Activated T-helper 2 cell treated with anti-CD3 and anti-CD28 coated beads, Interferon-gamma antibody, Interleukin-2, Interleukin-4, amounts not matched to agents 10 μg/mL and 5 μg/mL and 100 μg/mL, durations not matched to agents 14 hours and 24 hours and 36 hours (primary cell): ENCODE data around the gene DNAH6. TPM values are rescaled to one million over a fixed set of nuclear protein-coding genes. Genes with fewer than 3 reads are reported as not detected.
"Not testable (repeated sequence)": the region's sequence is repeated elsewhere in the genome, so short reads cannot be mapped to it uniquely, and the experiment has no call there.

Experiments
- DNase-seq: peaks from one replicate; pipeline ENCODE4 v3.0.0; 2021; ENCODE audit warnings: low spot score
- H3K27ac Mint-ChIP-seq: one replicate; pipeline ENCODE4 v1.8.0; 2021; ENCODE audit warnings: mixed read lengths
- H3K27me3 Mint-ChIP-seq: one replicate; pipeline ENCODE4 v1.8.0; 2021; ENCODE audit warnings: low read depth, mixed read lengths
- H3K36me3 Mint-ChIP-seq: one replicate; pipeline ENCODE4 v1.8.0; 2021; ENCODE audit warnings: low read depth, mixed read lengths
- H3K4me1 Mint-ChIP-seq: one replicate; pipeline ENCODE4 v1.8.0; 2021; ENCODE audit warnings: low read depth, mixed read lengths
- H3K4me3 Mint-ChIP-seq: one replicate; pipeline ENCODE4 v1.8.0; 2021; ENCODE audit warnings: low read depth, mild to moderate bottlenecking, moderate library complexity, mixed read lengths
- H3K9me3 Mint-ChIP-seq: one replicate; pipeline ENCODE4 v1.8.0; 2021; ENCODE audit warnings: mixed read lengths
- intact Hi-C: fragments of 100-400 bp; cut with micrococcal nuclease; formaldehyde crosslinking; loops from one replicate; pipeline ENCODE4 v1.15.1; 2023
- total RNA-seq: library from RNA; stranded (reverse); gene quantifications from 2 replicates; pipeline ENCODE4 v1.2.3, GENCODE V29; 2022

Gene DNAH6
- total RNA-seq, 1 donor from 2014 or later = 0.14 TPM

GRCh38 chr2:84491256-84491655 is 25.0 kb upstream of the DNAH6 start:
- H3K9me3 Mint-ChIP-seq = no peaks in the 10 kb centered on the region
- intact Hi-C loops = no loop called here
- H3K36me3 Mint-ChIP-seq = no peaks in the 10 kb centered on the region
- H3K27me3 Mint-ChIP-seq = peaks cover 5% of the 10 kb centered on the region
- no peak for DNase-seq
- H3K4me1 Mint-ChIP-seq = peaks cover 6% of the 10 kb centered on the region
- no peak overlapping the region for H3K4me3 Mint-ChIP-seq
- H3K27ac Mint-ChIP-seq = no peak overlapping the region

DNA sequence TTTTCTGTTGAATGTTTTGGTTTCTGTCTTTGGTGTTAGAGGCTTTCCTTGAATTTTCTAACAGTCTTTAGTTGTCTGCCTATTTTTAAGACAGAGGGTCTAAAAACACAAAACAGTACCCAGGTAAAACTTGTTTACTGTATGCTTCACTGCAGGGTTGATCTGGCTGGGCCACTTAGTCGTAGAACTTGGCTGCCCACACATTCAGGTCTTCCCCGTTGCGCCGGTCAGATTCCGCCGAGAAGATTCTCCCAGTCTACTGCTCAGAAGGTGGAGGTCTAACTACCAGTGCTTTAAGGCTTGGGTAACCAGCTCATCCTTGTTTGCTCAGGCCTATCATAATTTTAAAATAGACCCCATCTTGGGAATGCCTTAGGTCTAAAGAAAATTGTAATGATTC is 24.6 kb upstream of the DNAH6 start:
- intact Hi-C loops = no loop called here
- no peak overlapping the region for H3K27ac Mint-ChIP-seq
- no peak for DNase-seq
- peaks cover 5% of the 10 kb centered on the region for H3K27me3 Mint-ChIP-seq
- H3K36me3 Mint-ChIP-seq = no peaks in the 10 kb centered on the region
- peaks cover 6% of the 10 kb centered on the region for H3K4me1 Mint-ChIP-seq
- H3K9me3 Mint-ChIP-seq = no peaks in the 10 kb centered on the region
- no peak overlapping the region for H3K4me3 Mint-ChIP-seq

DNA sequence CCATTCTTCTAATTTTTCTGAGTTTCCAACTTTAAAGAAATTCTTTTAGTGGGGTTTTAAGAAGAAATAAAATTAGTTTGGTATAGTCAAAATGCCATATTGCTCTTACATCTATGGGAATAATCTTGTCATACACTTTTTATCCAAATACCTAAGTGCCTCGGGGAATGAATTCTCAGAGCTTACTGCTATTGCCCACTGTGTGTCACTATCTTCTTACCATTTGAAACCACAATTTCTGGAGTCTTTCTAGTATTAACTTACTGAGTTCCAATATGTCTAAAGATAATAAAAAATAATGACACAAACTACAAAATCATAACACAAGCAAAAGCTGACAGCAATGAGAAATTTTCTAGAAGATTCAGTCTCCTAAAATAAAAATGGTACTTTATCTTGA is 23.7 kb upstream of the DNAH6 start:
- H3K36me3 Mint-ChIP-seq = no peaks in the 10 kb centered on the region
- no peak overlapping the region for H3K27ac Mint-ChIP-seq
- intact Hi-C loops = no loop called here
- peaks cover 5% of the 10 kb centered on the region for H3K27me3 Mint-ChIP-seq
- H3K4me3 Mint-ChIP-seq = no peak overlapping the region
- H3K9me3 Mint-ChIP-seq = no peaks in the 10 kb centered on the region
- no peak for DNase-seq
- H3K4me1 Mint-ChIP-seq = peaks cover 6% of the 10 kb centered on the region

- no peaks in the 10 kb centered on the region for H3K36me3 Mint-ChIP-seq
- no peak overlapping the region for H3K27ac Mint-ChIP-seq
- intact Hi-C loops = no loop called here
- DNase-seq = no peak
- H3K4me3 Mint-ChIP-seq = no peak overlapping the region
- H3K9me3 Mint-ChIP-seq = no peaks in the 10 kb centered on the region
- peaks cover 5% of the 10 kb centered on the region for H3K27me3 Mint-ChIP-seq
- H3K4me1 Mint-ChIP-seq = peaks cover 6% of the 10 kb centered on the region
These were observed 22.8 kb upstream of the DNAH6 start for GRCh38 chr2:84493514-84493913.

GRCh38 chr2:84494070-84494469 is 22.2 kb upstream of the DNAH6 start:
- DNase-seq = no peak
- peaks cover 6% of the 10 kb centered on the region for H3K4me1 Mint-ChIP-seq
- no peak overlapping the region for H3K4me3 Mint-ChIP-seq
- H3K27me3 Mint-ChIP-seq = peaks cover 5% of the 10 kb centered on the region
- no peak overlapping the region for H3K27ac Mint-ChIP-seq
- no peaks in the 10 kb centered on the region for H3K36me3 Mint-ChIP-seq
- intact Hi-C loops = loop anchor here (2.0 kb wide), 1 partner anchor 371 kb away; no protein-coding TSS in a partner anchor
- H3K9me3 Mint-ChIP-seq = no peaks in the 10 kb centered on the region

GRCh38 chr2:84495539-84496146 is 20.7 kb upstream of the DNAH6 start:
- H3K9me3 Mint-ChIP-seq = no peaks in the 10 kb centered on the region
- intact Hi-C loops = loop anchor here (1.0 to 5.0 kb wide), 5 partner anchors 136 to 802 kb away; no protein-coding TSS in a partner anchor

GRCh38 chr2:84496386-84496785 is 19.9 kb upstream of the DNAH6 start:
- intact Hi-C loops = loop anchor here (5.0 kb wide), 1 partner anchor 801 kb away; no protein-coding TSS in a partner anchor
- peaks cover 5% of the 10 kb centered on the region for H3K27me3 Mint-ChIP-seq
- H3K36me3 Mint-ChIP-seq = no peaks in the 10 kb centered on the region
- H3K4me3 Mint-ChIP-seq = no peak overlapping the region
- no peak overlapping the region for H3K27ac Mint-ChIP-seq
- no peak for DNase-seq
- H3K9me3 Mint-ChIP-seq = no peaks in the 10 kb centered on the region
- H3K4me1 Mint-ChIP-seq = peaks cover 6% of the 10 kb centered on the region

More at GRCh38 chr2:84495539-84496146, 20.7 kb upstream of the DNAH6 start:
- Mint-ChIP-seq H3K4me3 (no peak overlapping the region), H3K27me3 (peaks cover 5% of the 10 kb centered on the region), H3K27ac (no peak overlapping the region), H3K36me3 (no peaks in the 10 kb centered on the region), H3K4me1 (peaks cover 6% of the 10 kb centered on the region)
- DNase-seq = no peak

GRCh38 chr2:84497285-84497684 is 19.0 kb upstream of the DNAH6 start:
- Mint-ChIP-seq H3K4me3 (no peak overlapping the region), H3K27me3 (peaks cover 11% of the 10 kb centered on the region)
- no peak for DNase-seq

DNA sequence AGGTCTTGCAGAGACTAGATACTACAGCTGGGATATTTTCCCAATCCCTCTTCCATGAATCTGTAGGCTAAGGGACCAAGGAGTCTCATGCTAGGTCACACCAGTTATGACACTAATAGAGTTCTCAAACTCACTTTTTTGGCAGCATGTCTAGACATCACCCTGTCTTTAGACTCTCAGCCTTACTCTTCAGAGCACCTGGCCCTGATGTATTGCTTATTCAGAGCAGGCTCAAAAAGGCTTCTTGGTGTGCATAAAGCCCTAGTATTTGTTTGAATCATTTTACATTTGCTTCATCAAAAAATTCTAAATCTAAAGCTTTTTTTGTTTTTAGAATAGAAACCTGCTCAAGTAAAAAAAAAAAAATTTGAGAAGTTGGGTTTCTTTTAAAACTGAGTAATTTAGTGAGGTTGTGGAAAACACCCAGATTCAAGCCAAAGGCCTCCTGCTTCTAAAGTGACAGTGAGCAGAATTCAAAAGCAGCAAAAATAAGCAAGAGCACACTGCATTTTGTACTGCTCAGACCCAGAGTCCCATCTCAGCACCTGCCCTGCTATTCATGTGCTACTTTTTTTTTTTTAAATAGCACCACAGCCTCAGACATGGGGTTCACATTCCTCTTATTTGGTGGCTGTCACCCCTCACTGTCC is 18.0 kb upstream of the DNAH6 start:
- H3K27ac Mint-ChIP-seq = no peak overlapping the region
- H3K36me3 Mint-ChIP-seq = no peaks in the 10 kb centered on the region
- intact Hi-C loops = loop anchor here (5.0 kb wide), 1 partner anchor 799 kb away; no protein-coding TSS in a partner anchor
- H3K4me3 Mint-ChIP-seq = no peak overlapping the region
- H3K9me3 Mint-ChIP-seq = peaks cover 4% of the 10 kb centered on the region
- H3K27me3 Mint-ChIP-seq = peaks cover 13% of the 10 kb centered on the region
- peaks cover 6% of the 10 kb centered on the region for H3K4me1 Mint-ChIP-seq
- no peak for DNase-seq

More at GRCh38 chr2:84497285-84497684, 19.0 kb upstream of the DNAH6 start:
- Mint-ChIP-seq H3K27ac (no peak overlapping the region), H3K4me1 (peaks cover 6% of the 10 kb centered on the region), H3K9me3 (no peaks in the 10 kb centered on the region), H3K36me3 (no peaks in the 10 kb centered on the region)
- intact Hi-C loops = loop anchor here (5.0 kb wide), 1 partner anchor 800 kb away; no protein-coding TSS in a partner anchor

DNA sequence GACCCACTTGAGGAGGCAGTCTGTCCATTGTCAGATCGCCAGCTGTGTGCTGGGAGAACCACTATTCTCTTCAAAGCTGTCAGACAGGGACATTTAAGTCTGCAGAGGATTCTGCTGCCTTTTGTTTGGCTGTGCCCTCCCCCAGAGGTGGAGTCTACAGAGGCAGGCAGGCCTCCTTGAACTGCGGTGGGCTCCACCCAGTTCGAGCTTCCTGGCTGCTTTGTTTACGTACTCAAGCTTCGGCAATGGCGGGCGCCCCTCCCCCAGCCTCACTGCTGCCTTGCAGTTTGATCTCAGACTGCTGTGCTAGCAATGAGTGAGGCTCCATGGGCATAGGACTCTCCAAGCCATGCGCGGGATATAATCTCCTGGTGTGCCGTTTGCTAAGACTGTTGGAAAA is 5.3 kb upstream of the DNAH6 start:
- H3K27ac Mint-ChIP-seq, H3K4me1 Mint-ChIP-seq, intact Hi-C loops, H3K4me3 Mint-ChIP-seq, H3K9me3 Mint-ChIP-seq, H3K36me3 Mint-ChIP-seq: not testable (repeated sequence)
- H3K27me3 Mint-ChIP-seq = peaks cover 15% of the 10 kb centered on the region
- peak; percentile 26 for DNase-seq

GRCh38 chr2:84515788-84516187 is 510 bp upstream of the DNAH6 start:
- intact Hi-C loops = loop anchor here (5.0 kb wide), 1 partner anchor 342 kb away; no protein-coding TSS in a partner anchor
- Mint-ChIP-seq H3K27ac (no peak overlapping the region), H3K36me3 (no peaks in the 10 kb centered on the region), H3K4me3 (peak overlapping the region; percentile 79), H3K27me3 (peaks cover 19% of the 10 kb centered on the region), H3K9me3 (no peaks in the 10 kb centered on the region), H3K4me1 (peaks cover 15% of the 10 kb centered on the region)
- no peak for DNase-seq

GRCh38 chr2:84519332-84519957 is 3.1 kb downstream of the DNAH6 start:
- intact Hi-C loops = loop anchor here (5.0 kb wide), 1 partner anchor 338 kb away; no protein-coding TSS in a partner anchor
- Mint-ChIP-seq H3K27me3 (peaks cover 21% of the 10 kb centered on the region), H3K4me1 (peaks cover 15% of the 10 kb centered on the region), H3K36me3 (no peaks in the 10 kb centered on the region), H3K27ac (no peak overlapping the region), H3K9me3 (peaks cover 11% of the 10 kb centered on the region), H3K4me3 (no peak overlapping the region)
- no peak for DNase-seq

DNA sequence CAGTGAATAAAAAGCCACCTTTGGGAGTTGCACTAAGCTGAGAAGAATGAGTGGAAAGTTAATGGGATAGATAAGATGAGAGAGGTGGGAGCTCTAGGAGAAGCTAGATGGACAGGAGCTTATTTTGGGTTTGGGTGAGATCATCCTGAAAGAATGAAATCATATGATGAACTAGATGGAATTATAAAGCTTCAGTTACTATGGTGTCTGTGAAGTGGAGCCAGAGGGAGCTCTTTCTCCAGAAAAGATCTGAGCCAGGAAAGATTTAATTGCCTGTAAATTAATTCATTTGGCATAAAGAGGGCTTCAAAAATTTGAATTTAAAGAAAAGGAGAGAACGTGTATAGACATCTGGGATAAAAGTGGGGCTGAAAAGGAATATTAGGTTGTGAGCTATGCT is 10.3 kb downstream of the DNAH6 start:
- H3K36me3 Mint-ChIP-seq = no peaks in the 10 kb centered on the region
- intact Hi-C loops = no loop called here
- no peak overlapping the region for H3K27ac Mint-ChIP-seq
- no peak for DNase-seq
- H3K9me3 Mint-ChIP-seq = peaks cover 8% of the 10 kb centered on the region
- H3K4me3 Mint-ChIP-seq = no peak overlapping the region
- H3K27me3 Mint-ChIP-seq = peaks cover 18% of the 10 kb centered on the region
- peaks cover 2% of the 10 kb centered on the region for H3K4me1 Mint-ChIP-seq
